ENCODE data around the gene GAL3ST2.

GAL3ST2 gene

DNA sequence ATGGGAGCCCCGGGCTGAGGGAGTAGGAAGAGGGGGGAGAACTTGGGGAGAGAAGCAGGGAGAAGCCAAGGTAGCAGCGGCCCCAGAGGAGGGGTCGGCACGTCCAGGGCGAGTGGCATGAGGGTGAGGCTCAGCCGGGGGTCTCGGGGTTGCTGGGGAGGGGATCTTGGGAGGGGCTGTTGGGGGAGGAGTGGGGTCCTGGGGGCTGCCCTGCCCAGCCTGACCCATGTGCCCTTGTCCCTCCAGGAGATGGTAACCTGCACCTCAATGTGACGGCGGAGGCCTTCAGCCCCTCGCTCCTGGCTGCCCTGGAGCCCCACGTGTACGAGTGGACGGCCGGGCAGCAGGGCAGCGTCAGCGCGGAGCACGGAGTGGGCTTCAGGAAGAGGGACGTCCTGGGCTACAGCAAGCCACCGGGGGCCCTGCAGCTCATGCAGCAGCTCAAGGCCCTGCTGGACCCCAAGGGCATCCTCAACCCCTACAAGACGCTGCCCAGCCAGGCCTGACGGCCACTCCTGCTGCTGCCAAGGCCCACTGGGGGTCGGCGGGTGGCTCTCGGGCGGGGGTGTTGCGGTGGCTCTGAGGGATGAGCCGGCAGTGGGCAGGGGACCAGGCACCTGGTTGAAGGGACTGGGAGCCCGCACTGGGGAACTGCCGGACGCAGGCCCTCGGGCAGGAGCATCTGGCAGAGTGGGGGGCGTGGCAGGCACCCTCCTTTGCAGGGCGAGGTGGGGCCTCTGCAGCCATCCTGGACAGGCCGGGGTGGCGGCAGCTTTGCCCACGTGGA, 9.0 kb upstream of the GAL3ST2 start:
- H3K36me3 ChIP-seq (replicated peaks), result no peaks in the 10 kb centered on the region
- no peak overlapping the region for H3K27ac ChIP-seq
- in situ Hi-C loops (cut with HindIII; ENCODE audit: low pct_ligation_motif_present, low sequenced_read_pairs), result no loop called here
- TF ChIP-seq, protein P1, sequence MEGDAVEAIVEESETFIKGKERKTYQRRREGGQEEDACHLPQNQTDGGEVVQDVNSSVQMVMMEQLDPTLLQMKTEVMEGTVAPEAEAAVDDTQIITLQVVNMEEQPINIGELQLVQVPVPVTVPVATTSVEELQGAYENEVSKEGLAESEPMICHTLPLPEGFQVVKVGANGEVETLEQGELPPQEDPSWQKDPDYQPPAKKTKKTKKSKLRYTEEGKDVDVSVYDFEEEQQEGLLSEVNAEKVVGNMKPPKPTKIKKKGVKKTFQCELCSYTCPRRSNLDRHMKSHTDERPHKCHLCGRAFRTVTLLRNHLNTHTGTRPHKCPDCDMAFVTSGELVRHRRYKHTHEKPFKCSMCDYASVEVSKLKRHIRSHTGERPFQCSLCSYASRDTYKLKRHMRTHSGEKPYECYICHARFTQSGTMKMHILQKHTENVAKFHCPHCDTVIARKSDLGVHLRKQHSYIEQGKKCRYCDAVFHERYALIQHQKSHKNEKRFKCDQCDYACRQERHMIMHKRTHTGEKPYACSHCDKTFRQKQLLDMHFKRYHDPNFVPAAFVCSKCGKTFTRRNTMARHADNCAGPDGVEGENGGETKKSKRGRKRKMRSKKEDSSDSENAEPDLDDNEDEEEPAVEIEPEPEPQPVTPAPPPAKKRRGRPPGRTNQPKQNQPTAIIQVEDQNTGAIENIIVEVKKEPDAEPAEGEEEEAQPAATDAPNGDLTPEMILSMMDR (IDR thresholded peaks at IDR 0.05; ENCODE audit: low read depth, low read length, missing control alignments), result no peak
- no peak overlapping the region for H3K4me3 ChIP-seq (ENCODE audit: low read depth, low read length)
- no peak for DNase-seq
- H3K27me3 ChIP-seq (replicated peaks), result no peaks in the 10 kb centered on the region

DNA sequence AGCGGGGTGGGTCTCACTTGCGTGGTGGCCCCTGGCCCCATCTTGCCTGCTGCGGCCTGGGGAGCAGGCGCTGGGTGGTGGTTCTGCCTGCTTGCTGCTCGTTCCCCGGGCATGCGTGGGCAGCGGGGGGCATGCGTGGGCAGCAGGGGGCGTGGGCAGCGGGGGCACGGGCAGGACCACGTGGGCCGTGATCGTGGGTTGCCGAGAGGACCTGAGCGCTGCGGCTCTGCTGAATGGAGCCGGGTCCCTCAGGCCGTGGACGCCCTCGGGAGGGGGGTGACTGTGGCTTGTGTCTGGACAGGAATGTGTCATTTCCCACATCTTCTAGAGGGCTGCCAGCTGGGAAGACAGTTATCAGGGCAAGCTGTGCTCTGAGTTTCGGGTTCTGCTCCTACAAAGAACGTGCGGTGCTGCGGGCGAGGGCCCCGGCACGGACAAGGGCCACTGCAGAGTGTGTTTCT, 8.3 kb upstream of the GAL3ST2 start:
- TF ChIP-seq, protein P1 (IDR thresholded peaks at IDR 0.05; ENCODE audit: low read depth, low read length, missing control alignments), result no peak
- no peak for DNase-seq
- in situ Hi-C loops (cut with HindIII; ENCODE audit: low pct_ligation_motif_present, low sequenced_read_pairs), result no loop called here

DNA sequence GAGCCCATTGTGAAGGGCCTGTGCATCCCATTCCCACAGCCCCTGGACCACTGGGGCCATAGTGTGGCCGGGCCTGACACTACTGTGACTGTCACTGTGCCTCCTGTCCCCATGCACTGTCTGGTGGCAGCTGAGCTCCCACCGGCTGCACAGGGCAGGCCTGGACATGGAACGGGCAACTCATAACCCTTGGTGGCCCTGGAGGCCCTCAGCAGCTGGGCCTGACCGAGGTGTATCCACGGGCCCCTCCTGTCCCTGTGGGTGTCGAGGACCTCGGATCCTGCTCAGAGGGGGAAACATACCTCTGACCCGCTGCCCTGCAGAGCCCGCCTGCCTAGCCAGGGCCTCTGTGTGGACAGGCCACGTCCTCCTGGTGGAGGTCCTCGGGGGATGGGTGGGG, 7.8 kb upstream of the GAL3ST2 start:
- no peak for DNase-seq
- in situ Hi-C loops (cut with HindIII; ENCODE audit: low pct_ligation_motif_present, low sequenced_read_pairs), result no loop called here

More for the DNA sequence above, 8.3 kb upstream of the GAL3ST2 start:
- H3K36me3 ChIP-seq (replicated peaks), result no peaks in the 10 kb centered on the region
- no peaks in the 10 kb centered on the region for H3K27me3 ChIP-seq (replicated peaks)
- no peak overlapping the region for H3K27ac ChIP-seq
- no peak overlapping the region for H3K4me3 ChIP-seq (ENCODE audit: low read depth, low read length)

DNA sequence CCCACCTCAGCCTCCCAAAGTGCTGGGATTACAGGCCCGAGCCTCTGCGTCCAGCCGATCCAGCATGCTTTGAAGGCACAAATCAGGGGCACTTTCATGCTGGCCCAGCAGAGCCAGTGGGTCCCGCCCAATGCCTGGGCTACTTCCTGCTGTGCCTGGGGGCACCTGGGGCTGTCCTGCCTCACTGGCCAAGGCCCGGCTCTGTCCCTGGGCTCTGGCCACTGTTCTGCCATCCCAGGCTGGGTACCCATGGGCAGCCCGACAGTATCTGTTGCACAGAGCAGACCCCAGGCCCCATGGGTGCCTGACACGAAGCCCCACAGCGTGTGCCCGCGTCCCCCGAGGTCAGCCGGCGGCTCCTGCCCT, 6.8 kb upstream of the GAL3ST2 start:
- H3K27ac ChIP-seq, result no peak overlapping the region
- no peak for DNase-seq
- H3K27me3 ChIP-seq (replicated peaks), result no peaks in the 10 kb centered on the region
- TF ChIP-seq, protein P1 (IDR thresholded peaks at IDR 0.05; ENCODE audit: low read depth, low read length, missing control alignments), result no peak
- no peak overlapping the region for H3K4me3 ChIP-seq (ENCODE audit: low read depth, low read length)
- no peaks in the 10 kb centered on the region for H3K36me3 ChIP-seq (replicated peaks)
- in situ Hi-C loops (cut with HindIII; ENCODE audit: low pct_ligation_motif_present, low sequenced_read_pairs), result no loop called here

More for the DNA sequence above, 7.8 kb upstream of the GAL3ST2 start:
- H3K27me3 ChIP-seq (replicated peaks), result no peaks in the 10 kb centered on the region
- H3K36me3 ChIP-seq (replicated peaks), result no peaks in the 10 kb centered on the region
- no peak overlapping the region for H3K27ac ChIP-seq
- TF ChIP-seq, protein P1 (IDR thresholded peaks at IDR 0.05; ENCODE audit: low read depth, low read length, missing control alignments), result no peak
- no peak overlapping the region for H3K4me3 ChIP-seq (ENCODE audit: low read depth, low read length)

DNA sequence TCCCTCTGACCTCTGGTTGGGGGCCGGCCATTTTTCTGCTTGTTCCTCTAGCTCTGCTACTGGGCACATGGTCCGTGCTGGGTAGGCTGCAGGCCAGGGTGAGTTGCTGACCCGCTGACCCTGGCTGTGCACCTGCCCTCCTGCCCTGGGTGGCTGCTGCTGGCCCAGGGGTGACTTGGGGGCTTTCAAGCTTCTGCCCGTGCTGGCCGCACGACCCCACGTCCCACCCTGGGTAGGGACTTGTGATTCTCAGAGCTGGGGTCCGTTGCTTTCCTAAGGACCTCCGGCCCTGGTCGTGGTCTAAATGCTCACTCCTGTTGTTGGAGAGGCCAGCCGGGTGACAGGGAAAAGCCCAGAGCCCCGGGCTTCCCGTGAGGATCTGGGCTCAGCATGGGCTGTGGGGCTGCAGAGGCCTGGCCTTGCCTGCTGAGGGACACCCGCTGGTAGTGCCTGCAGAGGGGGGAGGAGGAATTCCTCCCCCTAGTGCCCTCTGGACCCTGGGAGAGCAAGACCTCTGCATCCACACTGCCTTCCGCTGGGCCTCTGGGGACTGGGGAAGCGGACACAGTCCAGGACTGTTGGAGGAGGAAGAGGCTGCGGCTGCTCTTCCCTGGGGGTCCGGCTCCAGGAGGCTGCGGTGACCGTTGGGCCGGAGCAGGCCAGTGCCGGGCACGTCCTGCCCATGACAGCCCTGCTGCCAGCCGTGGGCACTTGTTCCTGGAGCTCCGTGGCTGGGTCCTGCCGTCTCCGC, 6.3 kb upstream of the GAL3ST2 start:
- no peaks in the 10 kb centered on the region for H3K36me3 ChIP-seq (replicated peaks)
- TF ChIP-seq, protein P1 (IDR thresholded peaks at IDR 0.05; ENCODE audit: low read depth, low read length, missing control alignments), result no peak
- in situ Hi-C loops (cut with HindIII; ENCODE audit: low pct_ligation_motif_present, low sequenced_read_pairs), result no loop called here
- no peak for DNase-seq
- no peak overlapping the region for H3K4me3 ChIP-seq (ENCODE audit: low read depth, low read length)
- no peak overlapping the region for H3K27ac ChIP-seq
- no peaks in the 10 kb centered on the region for H3K27me3 ChIP-seq (replicated peaks)
